Measurements from ENCODE around the gene ARID3B. TPM values are rescaled to one million over a fixed set of nuclear protein-coding genes. Genes with fewer than 3 reads are reported as not detected.

Gene ARID3B
- total RNA-seq, 1 donor from 2014 or later: 2.0 TPM

DNA sequence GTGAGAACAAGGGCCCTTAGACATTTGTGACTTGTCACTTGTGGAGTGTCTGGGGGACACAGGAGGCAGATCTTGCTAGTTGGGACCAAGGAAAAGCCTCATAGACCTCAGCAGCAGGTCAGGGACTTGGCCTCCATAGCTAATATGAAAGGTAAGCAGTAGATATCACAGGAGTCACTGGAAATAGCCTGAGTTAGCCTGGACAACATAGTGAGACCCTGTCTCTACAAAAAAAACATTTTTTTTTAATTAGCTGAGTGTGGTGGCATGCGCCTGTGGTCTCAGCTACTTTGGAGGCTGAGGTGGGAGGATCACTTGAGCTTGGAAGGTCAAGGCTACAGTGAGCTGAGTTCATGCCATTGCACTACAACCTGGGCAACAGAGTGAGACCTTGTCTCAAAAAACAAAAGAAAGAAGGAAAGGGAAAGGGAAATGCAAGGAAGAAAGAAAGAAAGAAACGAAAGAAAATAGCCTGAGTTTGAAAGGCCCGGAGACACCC lies 37.5 kb downstream of the ARID3B start:
- Histone ChIP-seq H3K27ac (replicated peaks) (no peak overlapping the region), H3K27me3 (ENCODE audit: low read depth) (no peaks in the 10 kb centered on the region), H3K36me3 (peaks cover 32% of the 10 kb centered on the region), H3K9me3 (replicated peaks) (no peaks in the 10 kb centered on the region), H3K4me1 (no peaks in the 10 kb centered on the region), H3K4me3 (no peak overlapping the region)
- TF ChIP-seq CTCF (IDR thresholded peaks at IDR 0.05; ENCODE audit: borderline replicate concordance): no peak
- intact Hi-C loops (cut with micrococcal nuclease): no loop called here
- DNase-seq: no peak

GRCh38 chr15:74579001-74579400 lies 38.0 kb downstream of the ARID3B start:
- H3K27me3 ChIP-seq (ENCODE audit: low read depth): no peaks in the 10 kb centered on the region
- intact Hi-C loops (cut with micrococcal nuclease): no loop called here
- H3K4me3 ChIP-seq: no peak overlapping the region
- DNase-seq: no peak
- no peak overlapping the region for H3K27ac ChIP-seq (replicated peaks)
- no peak for TF ChIP-seq CTCF (IDR thresholded peaks at IDR 0.05; ENCODE audit: borderline replicate concordance)
- no peaks in the 10 kb centered on the region for H3K9me3 ChIP-seq (replicated peaks)
- no peaks in the 10 kb centered on the region for H3K4me1 ChIP-seq
- peaks cover 28% of the 10 kb centered on the region for H3K36me3 ChIP-seq

DNA sequence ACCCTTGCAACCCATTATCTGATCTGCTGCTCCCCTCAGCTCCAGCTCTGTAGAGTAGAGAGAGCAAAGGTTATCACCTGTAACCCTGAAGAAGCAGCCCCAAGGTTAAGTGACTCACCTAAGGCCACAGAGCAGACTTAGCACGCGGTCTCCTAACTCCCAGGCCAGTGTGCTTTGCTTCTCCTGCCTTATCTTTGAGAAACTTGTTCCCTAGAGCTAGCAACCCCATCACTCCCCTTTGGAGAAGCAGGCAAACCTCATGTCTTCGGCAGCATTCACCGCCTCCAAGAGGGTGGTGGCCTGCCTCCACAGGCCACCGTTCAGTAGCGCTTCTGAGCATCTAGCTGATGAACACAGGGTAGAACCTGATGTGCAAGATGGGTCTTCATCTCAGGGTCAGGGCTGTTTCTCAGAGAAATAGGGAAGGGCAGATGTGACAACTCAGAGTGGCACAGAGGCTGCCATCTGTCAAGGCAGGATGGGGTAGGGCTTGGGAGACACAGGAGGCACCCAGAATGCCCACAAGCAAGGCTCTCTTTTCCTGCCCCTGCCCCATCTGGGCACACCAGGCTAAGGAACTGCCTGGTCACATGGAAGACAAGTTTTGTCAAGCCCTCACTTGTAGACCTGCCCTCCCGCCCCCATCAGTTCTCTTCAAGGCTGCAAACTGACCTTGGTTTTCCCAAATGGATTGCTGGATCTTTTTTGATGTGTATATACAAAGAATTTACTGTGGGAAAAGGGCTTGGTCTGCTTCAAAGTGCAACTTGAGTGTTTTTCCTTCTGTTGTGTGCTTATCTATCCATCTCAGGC lies 39.7 kb downstream of the ARID3B start:
- no peaks in the 10 kb centered on the region for H3K27me3 ChIP-seq (ENCODE audit: low read depth)
- H3K27ac ChIP-seq (replicated peaks): no peak overlapping the region
- no peak overlapping the region for H3K4me3 ChIP-seq
- no peaks in the 10 kb centered on the region for H3K9me3 ChIP-seq (replicated peaks)
- H3K36me3 ChIP-seq: peaks cover 15% of the 10 kb centered on the region
- TF ChIP-seq CTCF (IDR thresholded peaks at IDR 0.05; ENCODE audit: borderline replicate concordance): no peak
- H3K4me1 ChIP-seq: peaks cover 11% of the 10 kb centered on the region
- intact Hi-C loops (cut with micrococcal nuclease): no loop called here
- no peak for DNase-seq

DNA sequence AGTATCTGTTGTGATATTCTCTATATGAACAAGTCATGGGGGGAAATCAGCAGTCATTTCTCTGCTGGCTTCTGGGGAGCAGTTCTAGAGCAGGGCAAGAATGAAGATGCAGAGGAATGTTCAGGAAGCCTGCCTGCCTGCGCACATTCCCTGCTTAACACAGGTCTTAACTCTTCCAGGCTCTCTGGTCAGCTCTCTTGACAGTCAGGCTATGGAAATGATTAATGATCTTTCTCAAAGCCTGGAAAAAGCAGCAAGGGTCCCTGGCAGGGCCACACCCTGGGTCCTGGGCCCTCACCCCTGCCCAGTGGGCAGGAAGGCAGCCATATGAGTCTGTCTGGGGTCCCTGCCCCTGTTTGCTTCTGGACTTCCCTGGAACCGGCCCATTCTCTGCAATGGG lies 43.2 kb downstream of the ARID3B start:
- no peak for TF ChIP-seq CTCF (IDR thresholded peaks at IDR 0.05; ENCODE audit: borderline replicate concordance)
- intact Hi-C loops (cut with micrococcal nuclease): no loop called here
- Histone ChIP-seq H3K9me3 (replicated peaks) (no peaks in the 10 kb centered on the region), H3K27ac (replicated peaks) (no peak overlapping the region), H3K4me3 (no peak overlapping the region), H3K4me1 (peaks cover 24% of the 10 kb centered on the region), H3K27me3 (ENCODE audit: low read depth) (no peaks in the 10 kb centered on the region), H3K36me3 (no peaks in the 10 kb centered on the region)
- DNase-seq: no peak

DNA sequence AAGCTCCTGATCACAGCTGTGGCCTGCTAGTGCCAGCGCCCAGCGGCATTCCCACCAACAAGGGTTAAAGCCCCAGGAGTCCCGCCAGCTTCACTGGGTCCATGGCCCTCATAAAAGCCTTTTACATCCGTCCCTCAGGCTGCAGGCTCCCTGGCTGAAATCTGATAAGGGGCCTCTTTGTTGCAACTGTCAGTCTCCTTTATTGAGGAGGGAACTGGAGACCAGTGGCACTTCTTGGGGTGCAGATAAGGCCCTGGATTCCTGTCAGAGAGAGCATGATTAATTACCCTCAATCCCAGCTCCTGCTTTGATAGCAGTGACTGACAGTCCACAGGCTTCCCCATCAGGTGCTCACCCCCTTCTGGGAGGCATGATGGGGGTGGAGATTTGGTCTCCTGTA lies 43.8 kb downstream of the ARID3B start:
- intact Hi-C loops (cut with micrococcal nuclease): no loop called here
- H3K36me3 ChIP-seq: peaks cover under 1% of the 10 kb centered on the region
- H3K27me3 ChIP-seq (ENCODE audit: low read depth): no peaks in the 10 kb centered on the region
- peaks cover 29% of the 10 kb centered on the region for H3K4me1 ChIP-seq
- H3K9me3 ChIP-seq (replicated peaks): no peaks in the 10 kb centered on the region
- H3K4me3 ChIP-seq: no peak overlapping the region
- H3K27ac ChIP-seq (replicated peaks): no peak overlapping the region
- TF ChIP-seq CTCF (IDR thresholded peaks at IDR 0.05; ENCODE audit: borderline replicate concordance): no peak
- no peak for DNase-seq

Data from left ventricle myocardium inferior (tissue), 1 donor.